Epithelial cell of proximal tubule (primary cell): ENCODE measurements around the gene CPXM1. TPM values are rescaled to one million over a fixed set of nuclear protein-coding genes. Genes with fewer than 3 reads are reported as not detected.

Source experiments
- DNase-seq: peaks from one replicate; pipeline ENCODE4 v3.0.0-alpha.2; 2011; ENCODE audit warnings: low read depth
- H3K4me3 ChIP-seq: 2 replicates; pipeline ENCODE4 v1.5.1; 2011; ENCODE audit warnings: low read depth, mild to moderate bottlenecking, low read length
- total RNA-seq: library from RNA; depleted of rRNA; stranded (reverse); fragments of >200 nt; gene quantifications from 2 replicates; pipeline ENCODE4 v1.2.3, GENCODE V29; 2015
- TF ChIP-seq, protein P1 (sequence below): conservative IDR thresholded peaks from 2 replicates; pipeline ENCODE4 v1.5.1; 2012; ENCODE audit warnings: low read depth, mild to moderate bottlenecking, low read length

The CPXM1 gene
- total RNA-seq, 1 donor from 2014 or later = 38.1 TPM

GRCh38 chr20:2807019-2807418 lies 6.6 kb upstream of the CPXM1 start:
- TF ChIP-seq, protein P1, sequence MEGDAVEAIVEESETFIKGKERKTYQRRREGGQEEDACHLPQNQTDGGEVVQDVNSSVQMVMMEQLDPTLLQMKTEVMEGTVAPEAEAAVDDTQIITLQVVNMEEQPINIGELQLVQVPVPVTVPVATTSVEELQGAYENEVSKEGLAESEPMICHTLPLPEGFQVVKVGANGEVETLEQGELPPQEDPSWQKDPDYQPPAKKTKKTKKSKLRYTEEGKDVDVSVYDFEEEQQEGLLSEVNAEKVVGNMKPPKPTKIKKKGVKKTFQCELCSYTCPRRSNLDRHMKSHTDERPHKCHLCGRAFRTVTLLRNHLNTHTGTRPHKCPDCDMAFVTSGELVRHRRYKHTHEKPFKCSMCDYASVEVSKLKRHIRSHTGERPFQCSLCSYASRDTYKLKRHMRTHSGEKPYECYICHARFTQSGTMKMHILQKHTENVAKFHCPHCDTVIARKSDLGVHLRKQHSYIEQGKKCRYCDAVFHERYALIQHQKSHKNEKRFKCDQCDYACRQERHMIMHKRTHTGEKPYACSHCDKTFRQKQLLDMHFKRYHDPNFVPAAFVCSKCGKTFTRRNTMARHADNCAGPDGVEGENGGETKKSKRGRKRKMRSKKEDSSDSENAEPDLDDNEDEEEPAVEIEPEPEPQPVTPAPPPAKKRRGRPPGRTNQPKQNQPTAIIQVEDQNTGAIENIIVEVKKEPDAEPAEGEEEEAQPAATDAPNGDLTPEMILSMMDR = no peak
- no peak for DNase-seq
- H3K4me3 ChIP-seq = no peak overlapping the region

- H3K4me3 ChIP-seq = no peak overlapping the region
- DNase-seq = no peak
- TF ChIP-seq, protein P1 = no peak
These were observed 5.9 kb upstream of the CPXM1 start for GRCh38 chr20:2806351-2806701.

- TF ChIP-seq, protein P1 = no peak
- H3K4me3 ChIP-seq = no peak overlapping the region
- peak; percentile 26 for DNase-seq
These were observed 5.4 kb upstream of the CPXM1 start for GRCh38 chr20:2805689-2806350.

GRCh38 chr20:2804852-2805688 lies 4.6 kb upstream of the CPXM1 start:
- TF ChIP-seq, protein P1 = no peak
- H3K4me3 ChIP-seq = no peak overlapping the region
- no peak for DNase-seq

DNA sequence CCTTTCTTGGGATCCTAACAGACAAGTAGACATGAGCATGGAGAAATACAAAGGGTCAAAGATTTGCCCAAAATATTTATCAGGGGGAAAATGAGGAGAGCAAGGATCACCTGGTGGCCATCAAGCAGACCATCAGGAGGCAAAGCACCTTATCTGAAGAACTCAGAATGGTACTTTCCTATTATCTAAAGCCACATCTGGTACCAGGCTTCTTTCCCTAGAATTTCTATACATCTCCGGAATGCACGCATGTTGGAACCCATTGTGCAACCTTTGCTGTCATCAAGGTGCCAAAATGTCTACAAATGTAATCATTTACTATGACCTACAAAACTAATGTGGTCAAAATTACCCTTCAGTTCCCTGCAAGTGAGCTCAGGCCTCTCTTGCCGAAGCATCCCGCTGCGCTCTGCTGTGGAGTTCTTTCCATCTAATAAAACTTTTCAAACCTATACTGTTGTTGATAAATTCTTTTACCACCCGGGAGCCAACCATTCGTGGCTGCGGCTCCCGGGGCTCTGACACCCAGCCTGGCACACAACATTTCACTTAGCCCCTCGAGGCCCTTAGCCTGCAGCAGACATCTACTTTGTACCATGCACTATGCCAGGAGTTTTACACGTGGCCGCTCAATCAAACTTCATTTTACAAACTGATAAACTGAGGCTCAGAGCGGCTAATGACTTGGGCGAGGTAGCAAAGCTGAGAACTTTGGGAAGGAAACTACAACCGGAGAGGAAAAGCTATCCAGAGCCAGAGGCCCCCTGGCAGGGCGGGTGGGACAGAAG lies 3.8 kb upstream of the CPXM1 start:
- H3K4me3 ChIP-seq = no peak overlapping the region
- TF ChIP-seq, protein P1 = no peak
- no peak for DNase-seq

- TF ChIP-seq, protein P1 = no peak
- DNase-seq = no peak
- H3K4me3 ChIP-seq = peak overlapping the region; percentile 11
These were observed 880 bp upstream of the CPXM1 start for GRCh38 chr20:2801286-2801728.
